Glomerular visceral epithelial cell (primary cell): ENCODE results near the gene DLEC1.

Source experiments
- DNase-seq: peaks from one replicate; pipeline ENCODE4 v3.0.0-alpha.2; 2016; ENCODE audit errors: extremely low spot score

Gene DLEC1

DNA sequence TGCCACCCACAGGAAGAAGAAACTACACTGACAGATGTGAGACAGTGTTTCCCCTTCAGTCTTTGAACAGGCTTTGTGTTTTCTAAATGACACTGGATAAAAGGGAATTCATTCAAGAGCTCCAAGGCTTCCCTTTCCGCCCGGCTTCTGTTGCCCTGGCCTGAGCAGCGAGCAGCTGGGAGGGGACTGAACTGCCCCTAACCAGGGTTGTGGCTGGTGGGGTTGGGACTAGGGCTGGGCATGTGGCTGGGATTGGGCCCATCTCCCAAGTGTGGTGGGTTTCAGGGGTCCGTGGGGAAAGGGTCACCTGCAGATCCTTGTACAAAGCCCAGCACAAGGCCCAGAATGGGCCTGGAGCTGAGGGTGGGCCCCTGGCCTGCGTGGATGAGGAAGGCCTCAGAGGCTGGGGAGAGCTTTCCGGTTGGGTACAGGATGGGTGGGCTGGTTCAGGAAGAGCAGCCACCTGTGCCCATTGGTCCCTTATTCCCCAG is 38.0 kb upstream of the DLEC1 start:
- DNase-seq: no peak

DNA sequence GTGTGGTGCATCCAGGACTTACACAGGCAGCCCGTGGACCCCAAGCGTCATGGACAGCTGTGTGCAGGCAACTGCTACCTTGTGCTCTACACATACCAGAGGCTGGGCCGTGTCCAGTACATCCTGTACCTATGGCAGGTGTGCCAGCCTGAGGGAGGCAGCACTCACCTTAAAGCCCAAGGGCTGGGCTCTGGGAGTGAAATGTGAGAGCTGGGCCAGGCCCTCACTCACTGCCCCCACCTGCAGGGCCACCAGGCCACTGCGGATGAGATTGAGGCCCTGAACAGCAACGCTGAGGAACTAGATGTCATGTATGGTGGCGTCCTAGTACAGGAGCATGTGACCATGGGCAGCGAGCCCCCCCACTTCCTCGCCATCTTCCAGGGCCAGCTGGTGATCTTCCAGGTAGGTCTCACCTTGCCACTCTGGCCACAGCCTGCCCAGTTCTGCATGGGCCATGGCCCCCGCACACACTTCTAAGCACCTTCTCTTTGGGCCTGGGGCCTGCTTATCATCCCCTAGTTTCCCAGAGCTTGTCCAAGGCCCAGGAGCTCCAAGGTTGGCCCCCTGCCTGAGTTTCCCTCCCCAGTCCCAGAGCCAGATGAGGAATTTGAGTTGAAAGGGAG is 37.4 kb upstream of the DLEC1 start:
- DNase-seq: no peak

DNA sequence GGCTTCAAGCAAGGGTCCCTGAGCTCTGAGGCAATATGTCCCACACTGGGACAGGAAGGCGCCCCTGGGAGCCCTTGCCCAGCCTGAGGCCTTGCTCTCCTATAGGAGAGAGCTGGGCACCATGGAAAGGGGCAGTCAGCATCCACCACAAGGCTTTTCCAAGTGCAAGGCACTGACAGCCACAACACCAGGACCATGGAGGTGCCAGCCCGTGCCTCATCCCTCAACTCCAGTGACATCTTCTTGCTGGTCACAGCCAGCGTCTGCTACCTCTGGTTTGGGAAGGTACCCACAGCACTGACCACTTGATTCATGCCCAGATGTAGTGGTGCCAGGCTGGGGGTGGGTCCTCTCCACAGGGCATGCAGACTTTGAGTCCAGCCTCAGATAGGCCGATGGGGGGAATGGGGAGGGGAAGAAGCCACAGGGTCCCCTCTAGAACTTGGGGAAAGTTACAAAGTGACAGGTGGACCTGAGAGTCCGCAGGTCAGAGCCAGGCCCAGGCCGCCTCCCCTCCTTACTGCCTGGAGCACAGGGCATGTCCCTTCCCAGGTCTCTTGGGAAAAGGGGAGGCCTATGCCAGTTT is 36.6 kb upstream of the DLEC1 start:
- no peak for DNase-seq

GRCh38 chr3:38002940-38003339 is 36.1 kb upstream of the DLEC1 start:
- no peak for DNase-seq

DNA sequence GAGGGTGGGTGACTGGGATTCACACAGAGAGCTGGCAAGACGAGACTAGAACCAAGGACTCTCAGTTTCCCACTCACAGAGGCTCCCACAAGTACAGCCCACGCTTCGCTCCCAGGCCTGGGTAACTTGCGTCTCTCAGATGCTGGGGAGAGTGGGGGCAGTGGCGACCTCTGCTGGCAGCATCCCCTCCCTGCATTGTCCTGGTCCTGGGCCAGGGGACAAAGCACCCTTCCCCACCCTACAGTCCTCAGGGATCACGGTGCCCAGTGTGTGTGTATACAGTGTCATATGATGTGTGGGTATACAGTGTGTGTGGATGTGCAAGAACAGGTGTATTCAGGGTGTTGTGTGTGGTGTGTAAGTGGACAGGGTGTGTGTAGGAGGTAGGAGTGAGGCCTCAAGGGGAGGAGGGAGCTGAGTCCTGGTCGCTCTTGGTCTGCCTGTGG is 35.6 kb upstream of the DLEC1 start:
- DNase-seq: peak; percentile 26

DNA sequence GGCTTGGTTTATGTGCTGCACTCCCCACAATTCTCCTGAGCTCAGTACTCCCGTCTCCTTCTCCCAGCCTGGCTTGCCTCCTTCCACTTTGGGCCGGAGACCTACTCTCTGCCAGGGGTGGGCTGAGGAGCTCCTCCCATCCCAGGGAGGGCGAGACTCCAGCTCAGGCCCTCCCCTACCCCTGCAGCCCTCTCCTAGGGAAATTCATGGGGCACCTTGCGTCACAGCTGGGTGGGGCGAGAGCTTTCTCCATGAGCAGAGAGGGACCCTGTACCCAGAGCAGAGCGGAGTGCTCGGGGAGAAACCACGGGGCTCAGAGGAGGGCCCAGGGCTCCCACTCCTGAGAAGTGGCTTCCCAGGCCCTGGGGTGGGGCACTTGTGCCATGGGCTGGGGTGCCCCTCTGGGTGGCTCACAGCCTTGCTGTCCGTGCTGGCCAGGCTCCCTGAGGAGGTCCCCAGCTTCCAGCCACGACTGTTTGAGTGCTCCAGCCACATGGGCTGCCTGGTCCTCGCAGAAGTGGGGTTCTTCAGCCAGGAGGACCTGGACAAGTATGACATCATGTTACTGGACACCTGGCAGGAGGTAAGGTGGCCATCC is 35.1 kb upstream of the DLEC1 start:
- no peak for DNase-seq

DNA sequence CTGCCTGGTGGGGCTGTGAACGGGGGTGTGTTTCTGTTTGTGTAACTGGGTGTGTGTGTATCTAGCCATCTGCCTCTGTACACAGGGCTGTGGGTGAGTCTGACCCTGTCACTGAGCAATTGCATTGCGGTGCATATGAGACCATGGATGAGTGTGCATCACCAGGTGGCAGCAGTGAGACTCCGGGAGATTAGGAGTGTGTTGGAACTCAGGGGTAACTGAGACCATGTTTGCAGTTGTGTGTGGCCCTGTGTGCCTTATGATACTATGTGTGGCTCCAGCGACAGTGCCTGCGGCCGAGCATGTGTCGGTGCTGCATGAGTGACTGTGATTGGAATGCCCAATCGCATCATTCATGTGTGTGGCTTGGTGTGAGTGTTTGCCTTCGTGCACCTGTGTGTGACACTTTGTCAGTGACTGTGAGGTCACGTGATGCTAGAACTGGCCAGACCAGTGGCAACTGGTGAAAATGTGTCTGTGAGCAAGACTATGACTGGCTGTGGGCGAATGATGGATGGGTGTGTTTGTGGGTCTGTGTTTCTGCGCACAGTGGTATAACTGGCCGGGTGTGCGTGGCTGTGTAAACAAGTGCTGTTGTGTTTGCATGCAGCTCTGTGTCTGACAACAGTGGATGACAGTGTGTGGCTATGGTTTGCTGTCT is 34.5 kb upstream of the DLEC1 start:
- peak; percentile 58 for DNase-seq

- no peak for DNase-seq
Observed at GRCh38 chr3:38005076-38006020, 33.7 kb upstream of the DLEC1 start.

GRCh38 chr3:38006031-38006430 is 33.0 kb upstream of the DLEC1 start:
- no peak for DNase-seq

DNA sequence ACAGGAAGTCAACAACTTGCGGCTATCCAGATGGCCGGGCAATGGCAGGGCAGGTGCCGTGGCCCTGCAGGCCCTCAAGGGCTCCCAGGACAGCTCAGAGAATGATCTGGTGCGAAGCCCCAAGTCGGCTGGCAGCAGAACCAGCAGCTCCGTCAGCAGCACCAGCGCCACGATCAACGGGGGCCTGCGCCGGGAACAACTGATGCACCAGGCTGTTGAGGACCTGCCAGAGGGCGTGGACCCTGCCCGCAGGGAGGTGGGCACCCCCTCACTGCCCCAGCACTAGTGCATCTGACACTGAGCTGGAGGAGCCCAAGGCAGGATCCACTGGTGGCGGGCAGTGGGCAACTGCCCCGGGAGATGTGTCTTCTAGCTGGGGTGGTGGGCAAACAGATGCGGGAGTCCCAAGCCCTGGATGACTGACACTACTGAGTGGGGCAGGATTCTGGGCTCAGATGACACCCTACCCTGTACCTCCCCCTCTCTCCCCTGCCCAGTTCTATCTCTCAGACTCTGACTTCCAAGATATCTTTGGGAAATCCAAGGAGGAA is 32.5 kb upstream of the DLEC1 start:
- no peak for DNase-seq

DNA sequence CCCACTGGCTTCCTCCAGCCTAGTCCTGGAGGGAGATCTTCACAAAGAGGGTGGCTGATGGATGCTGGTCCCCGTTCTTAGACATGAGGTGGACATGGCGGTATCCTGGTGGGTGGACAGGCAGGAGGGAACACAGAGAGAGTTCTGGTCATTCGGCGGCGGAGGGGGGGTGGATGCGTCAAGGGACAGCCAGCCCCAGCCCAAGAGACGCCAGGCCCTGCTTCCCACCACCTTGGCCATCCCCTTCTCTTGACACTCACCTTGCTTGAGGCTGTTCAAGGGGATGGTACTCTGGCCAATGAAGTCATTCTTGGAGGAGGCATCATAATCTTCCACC is 31.3 kb upstream of the DLEC1 start:
- no peak for DNase-seq

DNA sequence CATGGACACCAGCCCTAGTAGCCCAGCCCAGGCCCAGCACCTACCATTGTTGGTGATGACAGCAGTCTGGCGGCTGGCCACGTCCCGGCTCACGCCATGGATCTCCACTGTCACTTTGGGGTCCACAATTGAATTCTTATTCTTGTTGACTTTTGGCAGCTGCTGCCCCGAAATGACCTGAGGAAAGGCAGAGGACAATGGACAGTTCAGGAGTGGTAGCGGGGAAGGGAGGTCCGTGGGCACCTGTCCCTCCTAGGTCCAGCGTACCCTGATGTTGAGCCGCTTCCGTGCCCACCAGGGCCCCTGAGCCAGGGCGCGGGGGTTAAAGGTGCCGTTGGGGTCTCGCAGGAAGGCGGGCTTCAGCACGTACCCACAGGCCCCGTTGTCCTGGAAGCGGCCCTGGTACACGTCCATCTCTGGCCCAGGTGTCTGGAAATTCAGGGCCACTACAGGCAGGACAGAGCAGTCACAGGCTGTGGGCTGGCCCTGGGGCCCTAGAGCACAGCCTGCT is 30.8 kb upstream of the DLEC1 start:
- no peak for DNase-seq

DNA sequence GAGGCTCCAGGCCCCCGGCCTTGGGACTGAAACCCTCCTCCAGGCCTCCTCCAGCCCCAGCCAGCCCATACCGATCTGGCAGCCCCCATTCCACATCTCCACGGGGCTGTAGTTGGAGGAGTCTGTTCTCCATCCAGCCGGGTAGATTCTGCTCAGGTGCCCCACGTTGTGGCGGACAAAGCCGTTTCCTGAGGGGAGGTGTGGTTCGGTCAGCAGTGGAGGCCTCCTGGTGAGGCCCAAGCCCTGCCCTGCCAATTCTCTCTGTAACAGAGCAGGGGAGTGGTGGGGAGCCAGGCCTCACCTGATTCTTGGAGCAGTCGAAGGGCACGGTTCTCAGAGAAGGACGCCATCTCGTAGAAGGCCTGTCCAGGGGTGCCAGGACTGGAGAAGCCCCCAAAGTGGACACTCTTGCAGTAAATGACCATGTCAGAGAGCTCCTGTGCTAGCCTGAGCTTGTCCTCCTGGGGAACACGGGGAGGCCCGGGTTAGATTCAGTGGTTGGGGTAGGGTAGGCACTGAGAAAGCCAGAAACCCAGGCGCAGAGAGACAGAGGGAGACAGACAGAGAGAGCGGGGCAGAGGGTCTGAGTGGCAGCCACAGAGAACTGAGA is 29.9 kb upstream of the DLEC1 start:
- no peak for DNase-seq

DNA sequence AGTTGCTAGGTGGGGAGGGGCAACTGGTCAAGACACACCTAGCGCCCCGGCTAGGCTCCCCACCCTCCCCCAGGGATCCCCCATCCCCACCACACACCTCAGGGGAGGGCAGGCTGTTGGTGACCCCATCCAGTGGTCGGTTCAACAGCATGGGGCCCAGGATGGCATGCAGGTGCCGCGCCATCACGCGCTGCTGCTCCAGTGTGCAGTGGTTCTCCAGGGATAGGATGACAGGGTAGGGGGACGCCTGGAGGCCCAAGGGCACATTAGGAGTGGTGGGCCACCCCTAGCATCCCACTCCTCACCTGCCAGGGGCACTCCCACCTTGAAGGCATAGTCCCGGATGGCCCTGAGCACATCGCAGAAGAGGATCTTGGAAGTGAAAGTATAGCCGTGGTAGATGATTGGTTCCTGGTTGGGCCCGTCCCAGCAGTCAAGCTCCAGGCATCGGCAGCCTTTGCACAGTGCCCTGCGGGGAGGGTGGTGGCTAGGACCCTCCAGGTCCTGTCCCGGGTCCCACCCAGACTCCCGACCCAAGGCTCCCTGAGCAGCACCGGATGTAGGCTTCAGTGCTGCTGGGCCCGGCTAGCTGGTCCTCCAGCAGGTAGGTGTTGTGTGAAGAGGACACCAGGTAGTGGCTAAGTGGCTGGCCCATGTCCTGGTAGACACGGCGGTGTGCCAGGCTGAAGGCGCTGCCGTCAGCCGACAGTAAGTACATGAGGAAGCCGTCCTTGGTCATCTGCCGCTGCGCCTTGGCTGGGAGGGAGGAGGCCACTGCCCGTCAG is 29.0 kb upstream of the DLEC1 start:
- DNase-seq: no peak

DNA sequence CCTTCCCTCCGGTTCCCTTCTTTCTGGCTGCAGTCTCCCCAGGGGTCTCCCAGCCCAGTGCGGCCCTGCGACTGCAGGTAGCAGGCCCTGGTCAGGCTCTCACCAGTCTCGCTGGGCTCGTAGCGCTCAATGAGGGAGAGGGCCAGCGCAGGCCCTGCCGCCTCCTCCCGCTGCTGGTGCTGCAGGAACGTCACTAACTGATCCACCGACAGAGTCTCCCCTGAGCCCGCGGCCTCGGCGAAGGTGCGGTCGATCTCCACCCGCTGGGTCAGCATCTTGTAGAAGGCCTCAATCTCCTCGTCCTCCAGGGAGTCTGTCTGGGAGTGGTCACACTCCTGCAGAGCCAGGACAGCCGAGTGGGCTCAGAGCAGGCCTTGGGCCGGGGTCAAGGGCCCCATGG is 27.9 kb upstream of the DLEC1 start:
- DNase-seq: no peak

DNA sequence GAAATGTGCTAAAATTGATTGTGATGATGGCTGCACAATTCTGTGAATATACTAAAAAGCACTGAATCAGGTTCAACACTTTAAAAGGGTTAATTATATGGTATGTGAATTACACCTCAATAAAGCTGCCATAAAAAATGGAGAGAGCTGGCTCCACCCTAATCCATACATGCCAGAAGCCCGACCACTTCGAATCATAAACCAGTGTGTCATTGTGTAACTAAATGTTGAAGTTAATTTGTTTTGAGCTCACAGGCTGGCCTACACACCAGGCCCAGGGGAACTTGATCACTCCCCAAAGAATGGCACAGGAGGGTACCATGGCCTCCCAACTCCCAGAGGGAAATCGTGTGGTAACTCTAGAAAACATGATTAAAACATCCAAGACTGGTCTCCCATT is 23.5 kb upstream of the DLEC1 start:
- no peak for DNase-seq

GRCh38 chr3:38015984-38016383 is 23.0 kb upstream of the DLEC1 start:
- no peak for DNase-seq

GRCh38 chr3:38016410-38016809 is 22.6 kb upstream of the DLEC1 start:
- no peak for DNase-seq

DNA sequence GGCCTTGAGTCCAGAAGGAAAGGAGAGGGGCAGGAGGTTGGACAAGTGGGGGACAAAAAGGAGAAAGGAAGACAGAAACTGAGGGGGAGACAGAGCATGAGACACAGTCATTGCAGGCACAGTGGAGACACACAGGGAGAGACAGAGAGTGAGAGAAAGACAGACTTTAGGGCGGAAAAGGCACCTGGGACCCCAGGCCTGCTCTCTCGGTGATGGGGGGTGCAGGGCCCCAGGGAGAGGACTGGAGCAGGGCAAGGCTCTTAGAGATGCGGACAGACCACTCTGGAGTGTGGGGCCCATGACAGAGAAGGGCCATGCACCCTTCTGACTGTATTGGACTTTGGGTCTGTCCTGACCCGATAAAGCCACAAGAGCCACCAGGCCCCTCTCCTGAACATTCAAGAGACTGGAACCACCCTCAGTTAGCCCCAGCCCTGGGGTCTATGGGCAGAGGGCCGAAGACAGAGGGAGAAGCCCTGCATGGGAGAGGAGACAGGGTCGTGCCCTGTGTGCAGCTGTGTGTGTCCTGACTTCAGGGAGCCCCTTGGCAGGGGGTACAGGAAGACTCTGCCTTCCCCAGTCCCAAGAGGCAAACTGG is 22.1 kb upstream of the DLEC1 start:
- no peak for DNase-seq
